Renal pelvis (tissue), 4 donors: ENCODE measurements around the gene PLVAP. TPM values are rescaled to one million over a fixed set of nuclear protein-coding genes. Genes with fewer than 3 reads are reported as not detected.
A peak's percentile ranks its signal among the peaks of the same experiment; 100 is the strongest.
"Not testable (repeated sequence)": the region's sequence is repeated elsewhere in the genome, so short reads cannot be mapped to it uniquely, and the experiment has no call there.

Experiments used
- DNase-seq: peaks from one replicate; pipeline ENCODE4 v3.0.0-alpha.2; 2013
- polyA plus RNA-seq, 3 donors: library from polyadenylated mRNA; unstranded; fragments of 120-200 nt; gene quantifications; one replicate each; pipeline ENCODE4 v1.2.1, GENCODE V29; 2013; ENCODE audit not compliant: insufficient read length in 3 of 3

PLVAP gene
- polyA plus RNA-seq, 3 donors, result 167 to 245 (median 205) TPM

DNA sequence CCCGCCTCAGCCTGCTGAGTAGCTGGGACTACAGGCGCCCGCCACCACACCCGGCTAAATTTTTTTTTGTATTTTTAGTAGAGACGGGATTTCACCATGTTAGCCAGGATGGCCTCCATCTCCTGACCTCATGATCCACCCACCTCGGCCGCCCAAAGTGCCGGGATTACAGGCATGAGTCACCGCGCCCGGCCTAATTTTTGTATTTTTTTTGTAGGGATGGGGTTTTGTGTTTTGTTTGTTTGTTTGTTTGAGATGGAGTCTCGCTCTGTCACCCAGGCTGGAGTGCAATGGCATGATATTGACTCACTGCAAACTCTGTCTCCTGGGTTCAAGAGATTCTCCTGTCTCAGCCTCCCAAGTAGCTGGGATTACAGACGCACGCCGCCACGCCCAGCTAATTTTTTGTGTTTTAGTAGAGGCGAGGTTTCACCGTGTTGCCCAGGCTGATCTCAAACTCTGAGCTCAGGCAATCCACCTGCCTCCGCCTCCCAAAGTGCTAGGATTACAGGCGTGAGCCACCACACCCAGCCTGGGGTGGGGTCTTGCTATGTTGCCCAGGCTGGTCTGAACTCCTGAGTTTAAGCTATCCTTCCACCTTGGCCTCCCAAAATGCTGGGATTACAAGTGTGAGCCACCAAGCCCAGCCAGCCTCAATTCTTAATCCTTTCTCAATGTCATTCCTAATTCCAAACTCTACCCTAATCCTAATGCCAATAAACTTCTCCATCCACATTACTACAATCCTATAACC is 13.1 kb downstream of the PLVAP start:
- not testable (repeated sequence) for DNase-seq

DNA sequence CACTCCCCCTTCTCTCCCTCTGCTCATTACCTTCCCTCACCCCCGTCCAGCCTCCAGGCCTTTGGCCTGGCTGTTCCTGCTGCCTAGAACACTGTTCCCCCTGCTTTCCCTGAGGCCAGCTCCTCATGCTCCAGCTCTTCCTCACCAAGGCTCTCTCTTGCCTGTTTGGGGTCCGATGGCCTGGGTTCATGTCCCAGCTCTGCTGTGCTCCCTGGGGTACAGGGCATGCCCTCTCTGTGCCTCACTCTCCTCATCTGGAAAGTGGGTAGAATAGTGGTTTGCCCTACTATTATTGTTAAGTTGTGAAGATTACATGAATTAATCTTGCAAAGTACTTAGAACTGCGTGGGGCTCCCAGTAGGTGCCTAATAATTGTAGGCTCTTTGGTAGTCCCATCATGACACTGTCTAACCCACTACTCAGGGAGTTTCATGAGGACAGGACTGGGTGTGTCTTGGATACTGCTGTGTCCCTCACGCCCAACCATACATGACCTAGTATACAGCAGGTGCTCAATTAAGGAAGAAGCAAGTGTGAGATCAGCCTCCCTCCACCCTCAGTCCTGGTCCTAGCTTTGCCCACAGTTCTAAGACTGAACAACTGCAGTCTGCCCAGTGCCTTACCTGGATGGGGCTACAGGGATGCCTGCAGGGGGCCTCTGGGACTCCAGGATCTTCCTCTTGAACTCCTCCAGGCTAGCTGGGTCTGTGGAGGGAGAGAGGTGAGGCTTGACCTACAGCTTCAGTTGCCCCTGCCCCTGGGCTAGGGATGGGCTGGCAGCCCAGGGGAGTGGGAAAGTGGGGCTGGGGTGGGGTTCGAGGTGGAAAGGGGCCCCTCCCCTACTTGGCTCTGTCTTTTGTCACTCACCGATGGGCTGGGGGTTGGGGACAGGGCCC is 17.0 kb downstream of the PLVAP start:
- DNase-seq, result no peak

DNA sequence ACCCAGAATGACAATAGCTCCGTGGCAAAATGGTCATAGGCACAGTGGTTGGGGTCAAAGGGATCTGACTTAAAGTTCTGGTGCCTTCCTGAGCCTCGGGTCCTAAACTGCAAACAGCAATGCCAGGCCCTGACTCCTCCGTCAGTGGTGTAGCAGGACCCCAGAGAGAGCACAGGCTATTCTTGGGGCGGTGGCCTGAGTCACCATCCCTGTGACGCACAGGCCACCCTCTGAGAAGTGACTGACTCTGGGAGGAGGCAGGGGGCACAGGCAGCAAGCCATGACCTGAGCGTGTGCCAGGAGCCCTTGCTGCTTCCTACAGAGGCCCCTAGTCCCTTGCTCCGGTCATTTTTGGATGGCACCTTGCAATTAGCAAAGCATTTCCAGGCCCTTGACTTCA is 18.7 kb downstream of the PLVAP start:
- DNase-seq, result no peak

DNA sequence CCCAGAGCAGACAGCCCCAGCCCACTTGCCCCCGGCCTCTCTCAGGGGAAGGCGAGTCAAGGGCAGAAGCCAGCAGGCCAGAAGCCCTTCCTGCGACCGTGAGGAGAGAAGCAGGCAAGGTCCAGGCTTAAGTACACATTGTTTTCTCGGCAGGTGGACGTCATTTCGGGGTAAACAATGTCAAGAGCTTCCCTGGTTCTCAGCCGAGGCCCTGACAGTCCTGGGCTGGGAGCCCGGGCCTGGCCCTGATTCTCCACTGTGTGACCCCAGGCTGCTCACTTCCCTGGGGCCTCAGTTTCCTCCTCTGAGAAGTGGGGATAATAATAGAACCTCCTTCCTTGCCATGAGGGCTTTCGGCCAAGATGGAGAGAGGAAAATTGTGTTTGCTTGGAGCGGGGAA is 19.4 kb downstream of the PLVAP start:
- no peak for DNase-seq

DNA sequence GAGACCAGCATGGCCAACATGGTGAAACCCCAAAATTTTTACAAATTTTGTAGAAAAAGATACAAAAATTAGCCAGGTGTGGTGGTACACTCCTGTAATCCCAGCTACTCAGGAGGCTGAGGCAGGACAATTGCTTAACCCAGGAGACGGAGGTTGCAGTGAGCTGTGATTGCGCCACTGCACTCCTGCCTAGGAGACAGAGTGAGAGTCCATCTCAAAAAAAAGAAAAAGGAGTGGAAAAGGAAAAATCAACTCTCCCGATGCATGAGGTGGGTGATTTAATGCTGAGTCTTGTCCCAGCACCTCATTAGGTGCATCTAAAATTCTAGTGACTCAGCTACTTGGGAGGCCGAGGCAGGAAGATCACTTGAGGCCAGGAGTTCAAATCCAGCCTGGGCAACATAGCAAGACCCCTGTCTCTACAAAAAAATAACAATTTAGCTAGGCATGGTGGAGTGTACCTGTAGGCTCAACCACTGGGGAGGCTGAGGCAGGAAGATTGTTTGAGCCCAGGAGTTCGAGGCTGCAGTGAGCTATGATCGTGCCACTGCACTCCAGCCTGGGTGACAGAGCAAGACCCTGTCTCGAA is 20.0 kb downstream of the PLVAP start:
- no peak for DNase-seq

DNA sequence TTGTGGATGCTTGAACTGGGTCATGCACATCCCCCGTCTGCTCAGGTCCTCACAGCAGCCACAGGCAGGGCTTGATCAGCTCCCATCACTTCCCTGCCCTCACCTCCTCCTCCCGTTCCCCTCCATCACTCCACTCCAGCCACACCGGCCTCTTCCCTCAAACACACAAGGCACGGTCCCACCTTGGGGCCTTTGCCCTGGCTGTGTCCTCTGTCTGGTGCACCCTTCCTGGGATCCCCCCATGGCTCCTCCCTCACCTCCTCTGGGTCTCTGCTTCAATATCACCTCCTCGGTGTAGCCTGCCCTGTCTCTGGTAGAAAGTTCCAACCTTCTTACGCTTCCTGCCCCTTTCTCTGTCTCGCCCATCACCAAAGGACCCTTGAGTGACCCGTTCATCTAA is 23.8 kb downstream of the PLVAP start:
- DNase-seq, result no peak

DNA sequence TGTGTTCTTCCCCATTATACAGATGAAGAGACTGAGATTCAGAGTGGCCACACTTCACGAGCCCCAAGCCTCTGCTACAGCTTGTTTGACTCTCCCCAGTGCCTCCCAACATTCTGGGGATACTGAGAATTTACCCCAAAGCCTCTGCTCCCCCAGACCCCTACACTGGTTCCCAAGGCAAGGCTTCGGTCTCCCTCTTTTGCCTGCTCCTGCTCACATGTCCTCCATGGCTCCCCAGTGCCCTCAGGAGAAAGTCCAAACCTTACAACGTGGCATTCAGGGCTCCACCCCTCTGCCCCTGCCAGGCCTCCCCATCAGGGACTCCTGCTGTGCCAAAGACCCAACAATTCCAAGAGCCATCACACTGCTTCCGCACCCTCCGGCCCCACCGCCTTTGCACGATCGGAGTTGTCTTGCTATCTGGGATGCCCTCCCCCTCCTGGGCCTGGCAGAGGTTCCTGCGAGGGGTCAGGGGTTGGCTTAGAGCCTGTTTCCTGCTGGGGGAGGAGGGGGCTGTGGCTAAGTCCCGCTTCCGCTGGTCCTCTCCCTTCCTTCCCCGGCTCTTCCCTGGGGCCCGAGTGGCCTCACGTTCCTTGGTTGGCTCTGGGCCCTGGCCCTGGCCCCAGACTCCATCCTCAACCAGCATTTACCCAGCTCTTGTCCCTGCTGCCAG is 24.4 kb downstream of the PLVAP start:
- no peak for DNase-seq

DNA sequence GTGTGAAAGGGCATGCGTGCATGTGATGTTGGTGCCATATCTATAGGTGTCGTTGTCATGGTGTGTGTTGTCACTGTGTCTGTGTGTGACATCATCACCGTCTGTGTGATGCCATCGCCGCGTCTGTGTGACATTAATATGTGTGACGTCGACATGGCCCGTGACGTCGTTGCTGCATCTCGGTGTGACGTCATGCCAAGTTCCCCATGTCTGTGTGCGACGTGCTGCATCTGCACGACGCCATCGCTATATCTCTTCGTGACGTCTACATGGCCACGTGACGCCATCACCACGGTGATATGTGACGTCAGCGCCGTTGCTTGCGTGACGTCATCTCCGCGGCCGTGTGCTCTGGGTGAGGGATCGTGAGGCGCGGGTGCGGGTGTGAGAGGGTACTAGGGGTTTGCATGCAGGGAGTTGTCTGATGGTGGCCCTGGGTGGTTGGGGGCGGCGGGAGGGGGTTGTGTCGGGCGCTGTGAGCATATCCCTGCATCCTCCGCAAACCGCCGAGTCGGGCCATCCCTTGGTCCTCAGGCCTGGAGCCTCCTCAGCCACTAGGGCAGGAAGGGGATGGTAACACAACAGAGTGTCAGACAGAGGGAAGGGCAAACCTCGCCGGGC is 25.2 kb downstream of the PLVAP start:
- no peak for DNase-seq

DNA sequence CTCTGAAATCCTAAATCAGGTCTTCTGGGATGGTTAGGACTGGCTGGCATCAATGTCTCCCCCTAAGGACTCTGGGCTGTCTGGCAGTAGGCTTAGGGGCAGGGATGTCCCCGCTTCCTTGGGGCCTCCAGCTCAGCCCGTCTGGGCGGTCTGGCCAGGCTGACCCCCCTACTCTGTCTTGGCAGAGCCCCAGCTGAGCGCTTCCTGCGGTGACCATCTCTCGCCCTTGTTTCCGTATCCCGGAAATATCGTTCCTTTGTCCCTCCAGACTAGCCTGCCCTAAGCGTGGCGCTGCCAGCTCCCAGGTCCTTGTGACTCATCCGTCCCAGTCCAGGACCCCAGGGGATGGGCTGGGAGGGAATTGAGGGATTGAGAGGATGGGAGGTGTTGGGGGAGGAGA is 28.4 kb downstream of the PLVAP start:
- peak; percentile 71 for DNase-seq

DNA sequence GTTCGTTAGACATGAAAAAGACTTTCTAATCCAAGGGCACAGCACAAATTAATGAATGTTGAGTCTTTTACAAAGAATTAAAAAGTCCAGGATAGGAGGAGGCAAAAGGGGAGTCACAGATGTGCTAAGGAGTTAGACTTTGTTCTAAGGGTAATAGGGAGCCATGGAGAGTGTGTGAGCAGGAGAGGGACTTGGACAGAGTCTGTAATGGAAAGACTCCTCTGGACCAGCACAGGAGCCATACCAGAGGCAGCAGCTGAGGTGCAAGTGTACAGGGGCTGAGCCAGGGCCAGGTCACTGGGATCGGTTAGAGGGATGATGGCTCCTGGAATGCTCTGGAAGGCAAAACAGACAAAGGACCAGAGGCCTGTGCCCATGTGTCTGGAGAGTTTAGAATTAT is 29.3 kb downstream of the PLVAP start:
- DNase-seq, result no peak

DNA sequence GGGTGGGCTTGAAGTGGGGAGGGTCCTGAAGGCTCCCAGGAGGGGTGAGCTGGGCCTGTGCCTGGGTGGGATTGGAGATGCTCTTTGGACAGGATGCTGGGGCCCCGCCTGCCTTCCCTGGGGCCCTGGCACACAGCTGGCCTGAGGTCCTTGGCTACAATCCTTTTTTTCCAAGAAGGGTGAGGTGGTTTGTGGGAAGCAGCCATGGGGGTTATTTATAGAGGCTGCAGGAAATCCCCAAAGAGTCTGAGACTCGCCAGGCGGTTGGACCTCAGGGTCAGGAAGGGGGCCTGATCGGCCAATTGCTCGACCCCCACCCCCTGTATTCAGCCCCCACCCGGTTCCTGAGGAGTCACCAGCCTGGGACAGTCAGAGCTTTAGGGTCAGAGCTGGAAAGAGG is 29.8 kb downstream of the PLVAP start:
- no peak for DNase-seq

DNA sequence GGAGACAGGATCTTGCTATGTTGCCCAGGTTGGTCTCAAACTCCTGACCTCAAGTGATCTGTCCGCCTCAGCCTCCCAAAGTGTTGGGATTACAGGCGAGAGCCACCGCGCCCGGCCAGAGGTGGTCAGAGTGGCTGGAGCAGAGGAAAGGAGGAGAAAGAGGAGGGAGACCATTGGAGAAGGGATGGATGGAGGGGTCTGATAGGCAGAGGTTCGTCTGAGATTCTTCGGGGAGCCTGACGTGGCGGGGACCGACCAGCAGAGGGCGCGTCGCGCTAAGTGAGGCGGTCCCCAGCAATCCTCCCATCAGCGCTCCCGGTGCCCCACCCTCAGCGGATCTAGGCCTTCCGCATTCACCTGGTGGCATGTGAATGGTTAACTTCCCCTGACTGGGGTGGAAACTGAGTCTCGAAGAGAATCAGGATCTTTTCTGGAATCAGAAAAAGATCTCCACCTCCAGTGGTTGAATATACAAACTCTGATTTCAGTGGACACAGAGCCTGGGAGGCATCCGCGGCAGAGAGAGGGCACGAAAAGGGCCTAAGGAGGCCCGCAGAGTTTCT is 31.0 kb downstream of the PLVAP start:
- no peak for DNase-seq

DNA sequence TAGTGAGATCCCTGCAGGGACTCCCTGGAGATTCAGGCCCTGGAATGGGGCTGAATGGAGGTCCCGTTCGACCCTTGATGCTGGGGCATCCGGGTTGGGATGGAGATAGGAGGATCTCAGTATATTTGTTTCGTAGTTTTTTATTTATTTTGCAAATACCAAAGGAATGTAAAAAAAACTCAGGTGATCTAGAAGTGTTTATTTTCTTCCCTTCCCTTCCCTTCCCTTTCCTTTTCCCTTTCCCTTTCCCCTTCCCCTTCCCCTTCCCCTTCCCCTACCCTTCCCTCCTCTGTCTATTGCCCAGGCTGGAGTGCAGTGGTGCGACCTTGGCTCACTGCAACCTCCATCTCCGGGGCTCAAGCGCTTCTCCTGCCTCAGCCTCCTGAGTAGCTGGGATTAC is 35.3 kb downstream of the PLVAP start:
- DNase-seq, result no peak

DNA sequence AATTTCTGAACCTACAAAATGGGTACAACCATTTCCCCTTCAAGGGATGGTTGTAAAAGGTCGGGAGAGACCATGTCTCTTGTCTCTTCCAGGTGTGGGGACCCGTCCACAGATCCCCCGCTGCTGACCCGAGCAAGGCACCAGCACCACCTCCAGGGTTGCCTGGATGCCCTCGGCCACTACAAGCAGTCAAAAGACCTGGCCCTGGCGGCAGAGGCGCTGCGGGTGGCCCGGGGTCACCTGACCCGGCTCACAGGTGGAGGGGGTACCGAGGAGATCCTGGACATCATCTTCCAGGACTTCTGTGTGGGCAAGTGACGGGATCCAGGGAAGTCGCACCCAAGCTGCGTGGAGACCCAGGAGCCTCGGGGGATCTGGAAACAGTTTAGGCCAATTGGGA is 35.8 kb downstream of the PLVAP start:
- no peak for DNase-seq

DNA sequence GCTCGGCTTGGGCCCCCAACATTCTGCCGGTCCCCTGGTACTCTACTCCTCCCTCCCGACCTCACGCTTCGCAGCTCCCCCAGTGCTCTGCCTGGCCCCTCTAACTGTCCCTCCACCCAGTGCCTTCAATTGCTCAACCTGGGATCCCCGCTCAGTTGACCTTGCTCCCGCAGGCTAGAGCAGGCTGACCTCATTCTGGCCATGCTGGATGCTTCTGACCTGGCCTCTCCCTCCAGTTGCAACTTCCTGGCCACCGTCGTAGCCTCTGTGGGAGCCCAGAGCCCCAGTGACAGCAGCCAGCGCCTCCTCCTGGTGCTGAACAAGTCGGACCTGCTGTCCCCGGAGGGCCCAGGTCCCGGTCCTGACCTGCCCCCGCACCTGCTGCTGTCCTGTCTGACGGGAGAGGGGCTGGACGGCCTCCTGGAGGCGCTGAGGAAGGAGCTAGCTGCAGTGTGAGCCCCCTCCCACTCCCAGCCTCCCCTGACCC is 36.2 kb downstream of the PLVAP start:
- no peak for DNase-seq

DNA sequence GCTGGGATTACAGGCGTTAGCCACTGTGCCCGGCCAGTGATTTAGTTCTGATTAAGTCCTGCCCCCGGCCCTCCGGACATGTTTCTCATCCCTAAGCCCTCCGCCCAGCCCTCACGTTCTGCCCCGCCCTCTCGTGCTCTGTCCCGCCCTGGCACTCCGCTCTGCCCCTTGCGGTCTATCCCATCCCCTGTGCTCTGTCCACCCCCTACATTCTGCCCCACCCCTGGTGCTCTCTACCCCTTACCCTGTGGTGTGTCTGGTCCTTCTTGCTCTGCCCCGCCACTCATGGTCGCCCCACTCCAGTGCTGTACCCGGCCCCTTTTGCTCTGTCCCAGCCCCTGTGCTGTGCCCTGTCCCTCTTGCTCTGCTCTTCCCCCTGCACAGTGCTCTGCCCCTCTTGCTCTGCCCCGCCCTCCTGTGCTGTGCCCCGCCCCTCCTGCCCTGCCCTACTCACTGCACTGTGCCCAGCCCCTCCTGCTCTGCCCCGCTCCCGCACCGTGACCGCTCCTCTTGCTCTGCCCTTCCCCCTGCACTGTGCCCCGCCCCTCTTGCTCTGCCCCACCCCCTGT is 36.8 kb downstream of the PLVAP start:
- DNase-seq, result no peak

DNA sequence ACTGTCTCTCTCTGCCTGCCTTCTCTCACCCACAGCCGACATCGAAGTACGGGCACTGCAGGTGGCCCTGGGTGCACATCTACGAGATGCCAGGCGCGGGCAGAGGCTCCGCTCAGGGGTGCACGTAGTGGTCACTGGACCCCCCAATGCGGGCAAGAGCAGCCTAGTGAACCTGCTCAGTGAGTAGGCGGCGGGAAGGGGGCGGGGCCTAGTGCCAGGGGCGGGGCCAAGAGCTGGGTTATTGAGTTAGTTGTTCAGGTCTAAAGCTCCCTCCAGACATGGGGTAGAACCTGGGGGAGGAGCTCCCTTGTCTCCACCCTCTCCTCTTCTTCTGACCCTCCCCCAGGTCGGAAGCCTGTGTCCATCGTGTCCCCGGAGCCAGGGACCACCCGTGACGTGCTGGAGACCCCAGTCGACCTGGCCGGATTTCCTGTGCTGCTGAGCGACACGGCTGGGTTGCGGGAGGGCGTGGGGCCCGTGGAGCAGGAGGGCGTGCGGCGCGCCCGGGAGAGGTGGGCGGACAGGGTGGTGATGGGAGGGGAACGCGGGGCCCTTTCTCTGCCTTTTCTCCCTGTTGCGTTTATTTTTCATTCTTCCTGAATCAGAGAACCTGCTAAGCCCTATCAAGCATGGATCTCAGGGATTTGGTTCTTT is 37.9 kb downstream of the PLVAP start:
- no peak for DNase-seq

DNA sequence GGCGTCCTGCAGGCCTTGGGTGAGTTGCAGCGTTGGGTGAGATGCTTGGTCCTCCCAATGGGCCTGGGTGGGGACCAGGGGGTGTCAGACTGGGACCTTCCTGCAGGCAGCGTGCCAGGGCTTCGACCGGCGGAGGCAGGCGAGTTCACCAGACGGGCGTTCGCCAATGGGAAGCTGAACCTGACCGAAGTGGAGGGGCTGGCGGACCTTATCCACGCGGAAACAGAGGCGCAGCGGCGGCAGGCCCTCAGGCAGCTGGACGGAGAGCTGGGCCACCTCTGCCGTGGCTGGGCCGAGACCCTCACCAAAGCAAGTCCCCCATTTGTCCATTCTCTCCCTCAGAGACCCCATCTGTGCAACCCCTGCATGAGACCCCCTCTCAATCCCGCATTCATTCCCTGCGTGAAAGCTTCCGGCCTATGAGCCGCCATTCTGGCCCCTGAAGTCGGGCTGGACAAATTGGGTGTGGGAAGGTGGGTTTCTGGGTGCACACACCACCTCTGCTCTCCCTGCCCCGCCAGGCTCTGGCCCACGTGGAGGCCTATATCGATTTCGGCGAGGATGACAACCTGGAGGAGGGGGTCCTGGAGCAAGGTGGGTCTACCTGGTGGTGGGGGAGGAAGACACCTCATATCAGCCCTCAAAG is 38.6 kb downstream of the PLVAP start:
- no peak for DNase-seq

DNA sequence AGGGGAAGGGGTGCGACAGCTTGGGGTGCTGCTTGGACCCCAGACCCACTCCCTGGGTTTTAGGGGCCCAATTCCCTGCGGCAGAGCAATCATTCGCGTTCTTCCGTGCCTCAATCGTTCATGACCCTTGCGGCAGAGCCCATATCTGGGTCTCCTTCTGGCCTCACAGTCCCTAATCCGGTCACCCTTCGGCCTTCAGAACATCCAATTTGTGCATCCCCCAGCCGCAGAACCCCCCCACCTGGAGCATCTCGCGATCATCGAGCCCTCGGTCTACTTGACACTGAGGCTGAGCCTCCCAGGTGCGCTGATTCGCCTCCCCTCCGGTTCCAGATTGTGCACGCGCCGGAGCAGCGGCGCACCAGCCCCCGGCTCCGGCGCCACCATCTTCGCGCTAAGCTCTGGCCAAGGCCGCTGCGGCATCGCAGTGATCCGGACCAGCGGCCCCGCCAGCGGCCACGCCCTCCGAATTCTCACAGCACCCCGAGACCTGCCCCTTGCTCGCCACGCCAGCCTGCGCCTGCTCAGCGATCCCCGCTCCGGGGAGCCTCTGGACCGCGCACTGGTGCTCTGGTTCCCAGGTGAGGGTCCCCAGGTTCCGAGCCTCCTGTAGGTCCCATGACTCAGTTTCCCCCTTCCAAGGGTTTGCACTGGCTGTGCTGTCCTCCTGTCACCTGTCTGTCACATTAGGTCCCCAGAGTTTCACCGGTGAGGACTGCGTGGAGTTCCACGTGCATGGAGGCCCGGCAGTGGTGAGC is 39.3 kb downstream of the PLVAP start:
- DNase-seq, result no peak
